Amygdala (tissue), 56 donors: ENCODE results near the gene BUB1.
"Not testable (repeated sequence)": the region's sequence is repeated elsewhere in the genome, so short reads cannot be mapped to it uniquely, and the experiment has no call there.

Experiments
- DNase-seq, 56 donors: peaks; one replicate each; lab custom pipeline; 2025; lab: John Stamatoyannopoulos, UW

BUB1 gene

DNA sequence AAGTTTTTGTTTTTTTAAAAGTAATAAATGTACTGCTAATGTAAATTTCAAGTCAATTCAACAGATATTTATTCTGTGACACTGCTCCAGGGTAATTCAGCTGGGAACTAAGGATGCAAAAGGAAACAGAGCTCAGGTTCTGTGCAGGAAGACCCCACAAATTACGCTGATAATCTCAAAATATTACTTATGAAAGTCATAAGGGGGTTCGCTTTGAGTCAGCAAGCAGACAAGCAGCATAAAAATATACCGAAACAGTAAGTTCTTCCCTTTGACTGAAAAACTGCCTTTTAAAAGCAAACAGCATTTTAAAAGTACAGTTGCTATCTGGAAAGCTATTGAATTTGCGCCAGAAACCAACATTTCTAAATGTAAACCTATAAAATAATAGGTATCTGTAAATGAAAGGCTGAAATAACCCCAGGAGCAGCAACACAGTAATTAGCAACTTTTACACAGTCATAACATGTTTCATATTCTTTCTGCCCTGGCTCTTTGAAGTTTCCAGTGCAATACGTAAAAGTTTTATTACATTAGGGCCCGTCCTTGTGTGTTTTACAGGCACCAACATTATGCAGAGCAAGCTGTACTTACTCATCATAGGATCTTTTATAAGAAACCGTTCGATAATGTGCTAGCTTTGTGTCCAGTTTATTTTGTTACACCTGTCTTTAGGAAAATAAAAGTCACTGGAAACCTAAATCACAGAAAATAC, 68.9 kb downstream of the BUB1 start:
- not testable (repeated sequence) for DNase-seq

DNA sequence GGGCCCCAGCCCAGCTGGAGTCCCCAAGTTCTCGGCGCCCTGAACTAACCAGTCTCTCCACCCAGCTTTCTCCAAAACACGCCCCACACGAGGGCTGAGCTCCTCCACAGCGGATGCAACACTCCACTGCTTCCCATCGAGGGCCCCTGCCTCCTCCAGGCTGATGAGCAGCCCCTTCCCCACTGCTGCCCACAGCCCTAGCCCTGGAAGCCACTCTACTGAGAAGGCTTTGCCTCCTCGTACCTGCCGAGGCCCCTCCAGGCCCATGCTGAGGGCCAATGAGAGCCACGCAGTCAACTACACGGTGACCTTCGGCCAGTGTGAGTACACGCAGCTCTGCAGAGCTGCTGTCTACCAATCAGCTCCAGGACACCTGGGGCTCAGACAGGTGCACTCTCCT, 72.8 kb downstream of the BUB1 start:
- not testable (repeated sequence) for DNase-seq

- DNase-seq, result not testable (repeated sequence)
These were observed 73.8 kb downstream of the BUB1 start for GRCh38 chr2:110603917-110604591.

DNA sequence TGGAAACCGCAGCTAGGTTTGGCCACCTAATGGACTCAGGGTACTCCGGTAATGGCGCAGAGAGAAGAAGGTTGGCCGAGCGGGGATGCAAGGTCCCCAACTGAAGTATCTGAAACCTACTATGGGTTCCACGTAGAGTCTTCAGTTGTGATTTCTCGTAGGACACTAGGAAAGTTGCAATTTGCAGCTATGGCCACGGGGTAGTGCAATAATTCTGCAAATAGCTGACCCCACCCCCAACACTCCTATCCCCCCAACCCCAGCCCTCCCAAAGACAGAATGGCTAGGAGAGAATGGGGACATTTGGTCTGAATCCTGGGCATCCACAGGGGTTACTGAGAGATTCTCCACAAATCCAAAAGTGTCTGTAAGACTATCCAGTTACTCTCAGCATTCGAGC, 75.7 kb downstream of the BUB1 start:
- not testable (repeated sequence) for DNase-seq

DNA sequence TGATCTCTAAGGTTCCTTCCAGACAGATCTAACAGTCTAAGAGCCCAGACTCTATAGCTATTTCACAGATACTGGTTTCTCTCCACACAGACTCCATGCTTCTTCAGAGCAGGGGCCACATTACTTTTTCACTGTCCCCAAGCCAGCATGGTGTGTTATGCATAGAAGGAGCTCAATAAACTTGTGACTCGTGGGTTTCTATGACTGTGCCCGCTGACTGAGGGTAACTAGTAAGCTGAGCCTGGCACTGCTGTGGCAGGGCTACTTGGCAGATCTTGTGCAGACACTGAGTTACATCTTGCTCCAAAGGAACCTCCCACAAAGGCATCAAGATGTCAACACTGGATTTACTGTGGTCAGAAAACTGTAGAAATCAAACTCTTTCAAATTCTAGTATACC, 85.9 kb downstream of the BUB1 start:
- not testable (repeated sequence) for DNase-seq

GRCh38 chr2:110589677-110590330, 88.1 kb downstream of the BUB1 start:
- DNase-seq, result not testable (repeated sequence)

- not testable (repeated sequence) for DNase-seq
These were observed 89.3 kb downstream of the BUB1 start for GRCh38 chr2:110588520-110588919.
